Measurements from ENCODE around the gene HEXD. TPM values are rescaled to one million over a fixed set of nuclear protein-coding genes. Genes with fewer than 3 reads are reported as not detected.

The HEXD gene
- total RNA-seq, 1 experiment from 2014 or later: 8.7 TPM

DNA sequence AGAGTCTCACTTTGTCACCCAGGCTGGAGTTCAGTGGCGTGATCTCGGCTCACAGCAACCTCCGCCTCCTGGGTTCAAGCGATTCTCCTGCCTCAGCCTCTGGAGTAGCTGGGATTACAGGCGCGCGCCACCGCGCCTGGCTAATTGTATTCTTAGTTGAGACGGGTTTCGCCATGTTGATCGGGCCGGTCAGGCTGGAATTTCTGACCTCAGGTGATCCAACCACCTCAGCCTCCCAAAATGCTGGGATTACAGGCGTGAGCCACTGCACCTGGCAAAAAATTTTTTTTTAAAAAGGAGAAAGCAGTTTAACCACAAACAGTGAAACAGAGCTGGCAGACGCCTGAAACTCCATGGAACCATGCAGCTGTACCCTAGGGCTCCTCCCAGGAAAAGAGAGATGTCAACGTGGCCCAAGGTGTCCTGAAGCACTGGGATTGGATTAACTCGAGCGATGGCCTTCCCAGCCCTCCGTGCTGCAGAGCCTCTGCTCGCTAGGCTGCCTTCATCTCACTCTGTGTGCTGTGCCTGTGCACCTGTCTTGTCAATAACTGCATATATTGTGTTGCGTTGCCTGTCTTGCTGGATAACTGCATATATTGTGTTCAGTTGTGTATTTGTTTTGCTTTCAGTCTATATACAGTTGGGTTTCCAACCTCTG is 71.8 kb downstream of the HEXD start:
- no peak for DNase-seq (ENCODE audit: low spot score)

DNA sequence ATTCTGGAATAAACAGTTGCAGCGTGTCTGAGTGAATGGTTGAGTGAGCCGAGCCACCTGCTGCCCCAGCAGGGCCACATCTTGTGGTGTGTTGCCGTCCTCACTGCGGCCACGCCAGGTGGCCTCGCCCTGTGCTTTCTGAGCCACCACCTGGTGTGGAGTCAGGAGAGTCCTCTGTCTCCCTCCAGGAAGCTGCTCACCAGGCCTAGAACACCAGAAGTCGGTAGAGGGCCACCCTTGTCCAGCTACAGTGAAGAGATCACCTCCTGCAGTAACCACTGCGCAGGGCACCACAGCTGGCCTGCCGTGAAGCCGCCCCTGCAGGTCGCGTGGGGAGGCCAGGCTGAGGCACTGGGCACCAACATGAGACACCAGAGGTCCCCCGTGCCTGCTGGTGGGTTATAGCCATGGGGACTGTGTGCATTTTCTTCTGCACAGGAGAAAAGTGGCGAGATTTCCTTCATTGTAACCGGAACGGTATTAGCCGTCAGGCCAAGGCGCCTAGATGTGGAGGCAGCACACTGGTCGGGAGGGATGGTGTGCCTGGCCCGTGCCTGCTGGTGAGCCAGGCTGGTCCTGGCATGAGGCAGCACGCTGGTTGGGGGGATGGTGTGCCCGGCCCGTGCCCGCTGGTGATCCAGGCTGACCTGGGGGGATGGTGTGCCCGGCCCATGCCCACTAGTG is 72.5 kb downstream of the HEXD start:
- no peak for DNase-seq (ENCODE audit: low spot score)

DNA sequence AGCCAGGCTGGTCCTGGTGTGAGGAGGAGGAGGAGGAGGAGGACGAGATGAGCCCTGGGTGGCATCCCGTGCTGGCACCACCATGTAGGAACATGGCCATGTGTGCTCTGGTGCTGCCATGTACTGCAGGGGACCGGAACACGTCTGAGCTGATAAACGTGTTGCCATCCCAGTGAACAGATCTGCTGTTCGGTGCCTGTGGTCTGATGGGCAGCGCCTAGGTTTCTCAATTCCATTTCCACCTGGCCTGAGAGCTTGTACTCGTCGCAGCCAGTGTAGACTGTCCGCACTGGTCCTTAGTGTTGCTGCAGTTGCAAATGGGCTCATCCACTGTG is 73.0 kb downstream of the HEXD start:
- DNase-seq (ENCODE audit: low spot score): no peak

DNA sequence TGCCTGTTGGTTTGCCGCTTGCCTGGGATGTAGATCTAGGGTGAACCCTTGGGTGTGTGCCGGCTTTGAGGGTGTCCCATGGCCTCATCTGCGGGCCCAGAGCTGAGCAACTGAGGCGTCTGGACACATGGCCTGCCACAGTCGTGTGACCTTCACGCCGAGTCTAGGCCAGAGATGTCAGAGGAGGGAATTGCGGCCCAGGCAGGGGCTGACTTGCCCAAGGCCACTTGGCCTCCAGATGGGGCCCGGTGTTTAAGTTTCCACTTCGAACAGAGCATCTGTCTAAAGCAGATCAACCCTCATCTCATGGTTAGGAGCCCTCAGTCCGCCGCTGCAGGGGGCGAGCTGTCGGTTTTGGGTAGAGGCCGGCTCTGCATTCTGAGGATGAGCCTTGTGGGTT is 73.4 kb downstream of the HEXD start:
- no peak for DNase-seq (ENCODE audit: low spot score)

Other genes with a start within 250 kb of the HEXD start
- gene CCDC57, start 205.5 kb upstream of the HEXD start, total RNA-seq (2014; rRNA removed; shearing (Covaris generic)): 8.9 and 14.6 TPM in 2 replicates
- 65.3 and 66.7 TPM in 2 replicates for gene SLC16A3, start 189.3 kb upstream of the HEXD start, total RNA-seq (2014; rRNA removed; shearing (Covaris generic))
- 19.9 and 20.9 TPM in 2 replicates for gene CSNK1D, start 144.6 kb upstream of the HEXD start, total RNA-seq (2014; rRNA removed; shearing (Covaris generic))
- not detected in 2 replicates for gene CD7, start 100.7 kb upstream of the HEXD start, total RNA-seq (2014; rRNA removed; shearing (Covaris generic))
- gene SECTM1, start 84.6 kb upstream of the HEXD start, total RNA-seq (2014; rRNA removed; shearing (Covaris generic)): 1.2 and 1.6 TPM in 2 replicates
- gene TEX19, start 59.1 kb upstream of the HEXD start, total RNA-seq (2014; rRNA removed; shearing (Covaris generic)): 0.22 TPM in 1 of 2 replicates, not detected in the other
- not detected in 2 replicates for gene UTS2R, start 46.6 kb upstream of the HEXD start, total RNA-seq (2014; rRNA removed; shearing (Covaris generic))
- 38.7 and 41.0 TPM in 2 replicates for gene OGFOD3, start 239 bp downstream of the HEXD start, total RNA-seq (2014; rRNA removed; shearing (Covaris generic))
- 56.7 and 121 TPM in 2 replicates for gene CYBC1, start 32.4 kb downstream of the HEXD start, total RNA-seq (2014; rRNA removed; shearing (Covaris generic))
- gene NARF, start 40.4 kb downstream of the HEXD start, total RNA-seq (2014; rRNA removed; shearing (Covaris generic)): 55.7 and 59.0 TPM in 2 replicates
- 33.6 and 37.0 TPM in 2 replicates for gene FOXK2, start 101.4 kb downstream of the HEXD start, total RNA-seq (2014; rRNA removed; shearing (Covaris generic))
- gene WDR45B, start 230.1 kb downstream of the HEXD start, total RNA-seq (2014; rRNA removed; shearing (Covaris generic)): 90.3 and 96.0 TPM in 2 replicates